IMR-90 (cell line): ENCODE data around the gene ALCAM. TPM values are rescaled to one million over a fixed set of nuclear protein-coding genes. Genes with fewer than 3 reads are reported as not detected.
A peak's percentile ranks its signal among the peaks of the same experiment; 100 is the strongest.

Source experiments
- ATAC-seq: fragments of 200-7000 bp; cut with Tn5 transposase; 2 replicates; pipeline ENCODE4 v1.9.1; 2020; ENCODE audit warnings: low read depth, mild to moderate bottlenecking, moderate library complexity
- BruUV-seq: library from RNA; stranded (reverse); fragments of 400-500 nt; replicated peaks from 2 replicates; lab custom pipeline; 2021; lab: Mats Ljungman, UMichigan
- CTCF ChIA-PET: fragments of 300-600 bp; formaldehyde crosslinking; extraction: SDS; loops from one replicate; lab custom pipeline; 2021; ENCODE audit warnings: antibody characterized with exemption; lab: Yijun Ruan, JAX
- POLR2A ChIA-PET: fragments of 300-600 bp; sonication (Branson Sonifier 250); formaldehyde crosslinking; loops from one replicate; lab custom pipeline; 2022; ENCODE audit warnings: antibody characterized with exemption; ENCODE audit not compliant: unreplicated experiment; lab: Charles Lee
- DNase-seq: peaks from one replicate; pipeline ENCODE4 v3.0.0; 2013
- H2AFZ ChIP-seq: replicated peaks from 2 replicates; pipeline ENCODE3; 2013; ENCODE audit warnings: low read length, mild to moderate bottlenecking; ENCODE audit not compliant: poor library complexity
- H2AK5ac ChIP-seq: 2 replicates; pipeline ENCODE4 v1.6.1; 2013; ENCODE audit warnings: low read depth, low read length, inconsistent platforms
- H2AK9ac ChIP-seq: replicated peaks from 2 replicates; pipeline ENCODE3; 2013; ENCODE audit warnings: mild to moderate bottlenecking, low read depth, low read length, moderate library complexity; ENCODE audit not compliant: poor library complexity
- H2BK120ac ChIP-seq: 2 replicates; pipeline ENCODE4 v1.6.1; 2013; ENCODE audit warnings: low read depth, low read length, inconsistent platforms
- H2BK15ac ChIP-seq: 3 replicates; pipeline ENCODE4 v1.6.1; 2013; ENCODE audit warnings: low read depth, low read length, inconsistent platforms
- H2BK20ac ChIP-seq: 2 replicates; pipeline ENCODE4 v1.6.1; 2013; ENCODE audit warnings: low read depth, mild to moderate bottlenecking, inconsistent platforms, low read length, moderate library complexity
- H2BK5ac ChIP-seq: 2 replicates; pipeline ENCODE4 v1.6.1; 2013; ENCODE audit warnings: mild to moderate bottlenecking, low read depth, low read length, inconsistent platforms; ENCODE audit not compliant: poor library complexity, severe bottlenecking
- H3K14ac ChIP-seq: replicated peaks from 2 replicates; pipeline ENCODE4 v1.6.1; 2013; ENCODE audit warnings: low read depth, low read length, inconsistent platforms
- H3K18ac ChIP-seq: 2 replicates; pipeline ENCODE4 v1.6.1; 2013; ENCODE audit warnings: low read depth, low read length, control low read depth
- H3K23ac ChIP-seq: 2 replicates; pipeline ENCODE4 v1.6.1; 2013; ENCODE audit warnings: low read depth, low read length, inconsistent platforms
- H3K27ac ChIP-seq: 2 replicates; pipeline ENCODE4 v1.5.1; 2013; ENCODE audit warnings: mild to moderate bottlenecking, control low read depth, low read length; ENCODE audit not compliant: insufficient read depth
- H3K27me3 ChIP-seq: 2 replicates; pipeline ENCODE4 v1.6.1; 2013; ENCODE audit warnings: low read length; ENCODE audit not compliant: control insufficient read depth, insufficient read depth
- H3K36me3 ChIP-seq: 2 replicates; pipeline ENCODE4 v1.6.1; 2013; ENCODE audit warnings: low read length, mixed read lengths; ENCODE audit not compliant: control insufficient read depth, insufficient read depth
- H3K4ac ChIP-seq: 2 replicates; pipeline ENCODE4 v1.6.1; 2013; ENCODE audit warnings: low read depth, low read length, inconsistent platforms
- H3K4me1 ChIP-seq: 2 replicates; pipeline ENCODE4 v1.6.1; 2013; ENCODE audit warnings: low read length, mixed read lengths; ENCODE audit not compliant: control insufficient read depth, insufficient read depth
- H3K4me2 ChIP-seq: 2 replicates; pipeline ENCODE4 v1.6.1; 2013; ENCODE audit warnings: low read depth, mild to moderate bottlenecking, control low read depth, low read length, moderate library complexity
- H3K4me3 ChIP-seq: 2 replicates; pipeline ENCODE4 v1.5.1; 2013; ENCODE audit warnings: low read depth, mild to moderate bottlenecking, control low read depth, low read length, moderate library complexity; ENCODE audit not compliant: insufficient read depth
- H3K56ac ChIP-seq: 2 replicates; pipeline ENCODE4 v1.6.1; 2013; ENCODE audit warnings: low read length, inconsistent platforms; ENCODE audit not compliant: insufficient read depth; ENCODE audit errors: extremely low read depth
- H3K79me1 ChIP-seq, 2 experiments: 2 replicates each; pipeline ENCODE4 v1.6.1; 2013; ENCODE audit warnings: low read length in 2 of 2, inconsistent platforms in 1 of 2, low read depth in 1 of 2
- H3K9ac ChIP-seq: 2 replicates; pipeline ENCODE4 v1.6.1; 2013; ENCODE audit warnings: low read depth, low read length, control low read depth
- H3K9me1 ChIP-seq: 2 replicates; pipeline ENCODE4 v1.6.1; 2013; ENCODE audit warnings: low read length, inconsistent platforms; ENCODE audit not compliant: insufficient read depth
- H3K9me3 ChIP-seq: 2 replicates; pipeline ENCODE4 v1.6.1; 2013; ENCODE audit warnings: low read length; ENCODE audit not compliant: control insufficient read depth, insufficient read depth
- H4K20me1 ChIP-seq: 2 replicates; pipeline ENCODE4 v1.6.1; 2013; ENCODE audit warnings: low read length, inconsistent platforms; ENCODE audit not compliant: insufficient read depth
- H4K5ac ChIP-seq: 2 replicates; pipeline ENCODE4 v1.6.1; 2013; ENCODE audit warnings: mild to moderate bottlenecking, low read depth, low read length, control low read depth
- H4K8ac ChIP-seq, 2 experiments: 2 replicates each; pipeline ENCODE4 v1.6.1; 2013; ENCODE audit warnings: low read depth in 2 of 2, low read length in 2 of 2, control low read depth in 1 of 2, inconsistent platforms in 1 of 2
- H4K91ac ChIP-seq: 2 replicates; pipeline ENCODE4 v1.6.1; 2013; ENCODE audit warnings: low read depth, low read length, inconsistent platforms; ENCODE audit not compliant: insufficient read depth
- RAD21 ChIP-seq: IDR thresholded peaks from 2 replicates; pipeline ENCODE4 v1.6.1; 2012; ENCODE audit warnings: low read length, improper control_type of control experiment
- RCOR1 ChIP-seq: IDR thresholded peaks from 2 replicates; pipeline ENCODE4 v1.6.1; 2012; ENCODE audit warnings: mild to moderate bottlenecking, low read length, improper control_type of control experiment; ENCODE audit not compliant: insufficient replicate concordance
- RFX5 ChIP-seq: IDR thresholded peaks from 2 replicates; pipeline ENCODE4 v1.8.0; 2012; ENCODE audit warnings: low read depth, mild to moderate bottlenecking, low read length, moderate library complexity
- WGBS, 2 experiments: methylation state at CpG; one replicate each; pipeline versions ENCODE4 v1.1.5 to v1.1.7; 2013; ENCODE audit warnings: missing lambda C conversion rate in 2 of 2; ENCODE audit not compliant: insufficient read length in 1 of 2; ENCODE audit errors: extremely low coverage in 2 of 2; 5-methylcytosine and 5-hydroxymethylcytosine counted together
- dilution Hi-C: fragments of 300-500 bp; cut with HindIII; formaldehyde crosslinking; loops from one replicate; pipeline ENCODE4 v1.14.3; 2018; ENCODE audit warnings: low sequenced_read_pairs; ENCODE audit not compliant: unreplicated experiment
- in situ Hi-C: fragments of 300-500 bp; cut with MboI; formaldehyde crosslinking; loops from 3 replicates; pipeline ENCODE4 v1.14.3; 2019; ENCODE audit warnings: low sequenced_read_pairs, inconsistent platforms, mixed read lengths
- intact Hi-C: fragments of 100-400 bp; cut with micrococcal nuclease; formaldehyde crosslinking; loops from 2 replicates; pipeline ENCODE4 v1.10.0; 2022
- polyA plus RNA-seq, 3 experiments: library from polyadenylated mRNA; depleted of rRNA; stranded (reverse); fragments of >200 nt; gene quantifications; 2 replicates each; pipeline ENCODE4 v1.2.3, GENCODE V29; 2012; ENCODE audit warnings: low replicate concordance in 1 of 3
- total RNA-seq: library from RNA; depleted of rRNA; stranded (reverse); fragments of >200 nt; gene quantifications from 2 replicates; pipeline ENCODE4 v1.2.3, GENCODE V29; 2012
- TF ChIP-seq, protein P1 (sequence below): fragments of 150-350 bp; IDR thresholded peaks from 2 replicates; pipeline ENCODE4 v1.6.1; 2017; ENCODE audit warnings: mild to moderate bottlenecking, antibody characterized with exemption, low read length, low read depth

The ALCAM gene
- total and polyA plus RNA-seq, 2 of the 4 experiments (the other 2 are of a cell fraction) = 117 to 423 TPM

DNA sequence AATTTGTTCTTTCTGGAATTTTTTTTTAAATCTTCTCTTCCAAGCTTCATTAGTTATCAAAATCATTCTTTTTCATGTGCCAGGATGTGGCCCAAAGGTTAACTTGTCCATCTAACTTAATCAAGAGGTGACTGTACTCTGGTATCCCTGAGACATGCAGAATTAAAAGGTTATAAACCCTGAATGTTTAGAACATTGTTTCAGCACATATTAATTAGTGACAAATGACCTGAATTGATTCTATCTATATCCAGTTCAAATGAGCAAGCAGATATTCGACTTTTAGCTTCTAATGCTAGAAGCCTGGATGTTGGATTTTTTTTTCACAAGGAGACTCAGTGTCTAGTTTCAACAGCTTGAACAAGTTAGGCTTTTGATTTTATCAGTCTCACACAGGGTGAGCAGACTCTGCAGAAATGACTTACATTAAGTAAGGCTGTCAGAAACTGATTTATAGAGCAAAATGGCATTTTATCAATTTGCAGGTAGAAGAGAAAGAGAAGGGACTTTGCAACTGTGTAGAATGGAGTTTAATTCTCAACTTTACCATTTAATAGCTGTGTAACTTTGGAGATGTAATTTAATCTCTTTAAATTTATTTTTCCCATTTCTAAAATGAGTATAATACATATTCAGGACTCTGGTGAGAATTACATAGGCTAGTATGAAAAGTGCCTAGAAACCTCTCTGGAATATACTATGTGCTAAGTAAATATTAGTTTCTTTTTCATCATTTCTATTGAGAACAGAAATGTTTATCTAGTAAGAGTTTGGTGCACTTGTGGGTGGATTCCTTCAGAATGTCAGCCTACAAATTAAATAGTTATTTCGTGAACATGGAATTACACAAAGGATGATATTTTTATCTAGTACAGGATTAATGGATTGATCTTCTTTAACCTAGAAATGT, 100.0 kb downstream of the ALCAM start:
- in situ Hi-C loops = no loop called here
- no peak overlapping the region for H3K4me3 ChIP-seq
- H2BK20ac ChIP-seq = no peak overlapping the region
- ATAC-seq (peak; percentile 46; the same call in 1 of the 2 replicates), DNase-seq (no peak)
- H3K9me3 ChIP-seq = no peaks in the 10 kb centered on the region
- BruUV-seq = no TSS peak
- intact Hi-C loops = no loop called here
- no peak overlapping the region for H3K27ac ChIP-seq
- H3K14ac ChIP-seq = no peak overlapping the region
- H3K4me2 ChIP-seq = peak overlapping the region; percentile 36; the same call in 1 of the 2 replicates
- H3K27me3 ChIP-seq = no peaks in the 10 kb centered on the region
- H2AK9ac ChIP-seq = no peak overlapping the region
- no peak overlapping the region for H2AK5ac ChIP-seq
- H3K36me3 ChIP-seq = no peaks in the 10 kb centered on the region
- CTCF ChIA-PET = interaction anchor here (0.7 to 1.3 kb wide), 3 partner anchors 13 to 18 kb away, joined by 3 to 4 read pairs (median 3); no protein-coding TSS in a partner anchor
- H4K91ac ChIP-seq = no peak overlapping the region
- H3K56ac ChIP-seq = no peak overlapping the region
- no peak overlapping the region for H4K8ac ChIP-seq
- H2AFZ ChIP-seq = no peak overlapping the region
- H3K4me1 ChIP-seq = peaks cover 6% of the 10 kb centered on the region
- no peak overlapping the region for H2BK120ac ChIP-seq
- H4K5ac ChIP-seq = peak overlapping the region; percentile 70; the same call in 1 of the 2 replicates
- H3K79me1 ChIP-seq = peaks cover 10 to 37% of the 10 kb centered on the region in 2 experiments
- no peak overlapping the region for H3K4ac ChIP-seq
- no CpG with 5 or more reads among the region's 2 CpGs for WGBS, 2 experiments
- peaks cover 3% of the 10 kb centered on the region; the same call in 1 of the 2 replicates for H4K20me1 ChIP-seq
- no peak for TF ChIP-seq RCOR1
- no peak for TF ChIP-seq RFX5
- no peak for TF ChIP-seq RAD21
- TF ChIP-seq, protein P1, sequence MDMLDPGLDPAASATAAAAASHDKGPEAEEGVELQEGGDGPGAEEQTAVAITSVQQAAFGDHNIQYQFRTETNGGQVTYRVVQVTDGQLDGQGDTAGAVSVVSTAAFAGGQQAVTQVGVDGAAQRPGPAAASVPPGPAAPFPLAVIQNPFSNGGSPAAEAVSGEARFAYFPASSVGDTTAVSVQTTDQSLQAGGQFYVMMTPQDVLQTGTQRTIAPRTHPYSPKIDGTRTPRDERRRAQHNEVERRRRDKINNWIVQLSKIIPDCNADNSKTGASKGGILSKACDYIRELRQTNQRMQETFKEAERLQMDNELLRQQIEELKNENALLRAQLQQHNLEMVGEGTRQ = no peak
- POLR2A ChIA-PET = interaction anchor here (0.7 kb wide), 1 partner anchor 789 kb away, joined by 3 read pairs; no protein-coding TSS in a partner anchor
- peaks cover 2% of the 10 kb centered on the region; the same call in 1 of the 2 replicates for H3K9me1 ChIP-seq
- H3K23ac ChIP-seq = no peak overlapping the region
- H2BK5ac ChIP-seq = no peak overlapping the region
- H3K9ac ChIP-seq = no peak overlapping the region
- no peak overlapping the region for H3K18ac ChIP-seq
- dilution Hi-C loops = no loop called here
- H2BK15ac ChIP-seq = no peak overlapping the region
